ENCODE results near the gene IMMP2L.
"Not testable (repeated sequence)": the region's sequence is repeated elsewhere in the genome, so short reads cannot be mapped to it uniquely, and the experiment has no call there.

IMMP2L gene

GRCh38 chr7:111339006-111339405 is 223.3 kb downstream of the IMMP2L start:
- no peak for DNase-seq (ENCODE audit: low read depth)

- DNase-seq (ENCODE audit: low read depth): no peak
Observed at GRCh38 chr7:111333010-111333409, 229.3 kb downstream of the IMMP2L start.

GRCh38 chr7:111330235-111330523 is 232.1 kb downstream of the IMMP2L start:
- DNase-seq (ENCODE audit: low read depth): no peak

DNA sequence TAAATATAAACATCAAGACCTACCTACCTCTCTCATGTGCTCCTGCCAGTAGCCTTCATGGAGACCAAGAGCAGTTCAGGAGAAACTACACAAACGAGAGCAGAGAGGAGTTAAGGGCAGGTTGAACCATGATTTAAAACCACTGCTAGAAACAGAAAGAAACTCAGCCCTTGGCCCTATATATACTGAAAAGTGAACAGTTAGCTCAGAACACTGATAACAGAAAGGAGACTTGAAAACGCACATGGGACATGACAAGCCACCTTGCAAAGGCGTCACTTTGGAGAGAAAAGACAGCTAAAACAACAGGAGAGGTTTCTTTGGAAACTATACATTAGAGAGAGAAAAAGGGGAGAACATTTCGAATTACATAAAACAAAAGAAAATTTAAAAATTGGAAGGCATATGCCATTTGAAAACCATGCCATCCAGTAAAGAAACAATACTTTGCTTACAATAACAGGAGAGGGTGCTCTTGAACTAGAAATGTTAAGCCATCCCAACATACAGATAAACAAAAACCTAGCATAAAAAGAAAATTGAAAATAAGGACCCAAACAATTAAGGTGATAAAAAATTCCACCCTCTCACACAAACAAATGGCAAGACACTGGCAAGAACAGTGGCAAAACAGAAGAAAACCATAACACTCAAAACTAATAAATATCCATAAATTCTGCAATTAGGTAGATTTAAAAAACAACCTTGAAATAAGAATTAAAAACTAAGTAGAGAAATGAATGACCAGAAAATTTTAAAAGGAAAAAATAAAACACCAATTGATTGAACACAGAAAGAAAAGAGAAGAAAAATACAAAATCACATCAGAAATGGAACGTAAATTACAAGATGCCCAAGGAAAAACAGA is 232.7 kb downstream of the IMMP2L start:
- DNase-seq (ENCODE audit: low read depth): no peak

DNA sequence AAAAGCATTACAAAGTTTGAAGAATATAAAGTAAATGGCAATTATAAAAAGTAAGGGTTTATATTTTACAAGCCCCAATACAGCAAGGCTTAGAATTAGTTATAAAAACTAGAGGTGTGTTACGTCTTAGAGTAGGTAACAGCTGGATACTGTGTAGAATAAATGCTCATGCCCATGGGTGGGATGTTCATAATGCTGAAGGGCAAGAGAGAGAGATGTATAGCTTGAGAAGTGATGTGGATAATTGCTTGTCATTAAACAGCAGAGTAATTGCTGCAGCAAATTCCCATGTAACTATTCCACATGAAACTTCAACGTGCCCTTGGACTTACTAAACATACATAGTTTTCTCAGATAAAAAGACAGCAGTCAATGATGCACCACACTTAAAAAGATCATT is 233.8 kb downstream of the IMMP2L start:
- no peak for DNase-seq (ENCODE audit: low read depth)

GRCh38 chr7:111324776-111325175 is 237.5 kb downstream of the IMMP2L start:
- no peak for DNase-seq (ENCODE audit: low read depth)

DNA sequence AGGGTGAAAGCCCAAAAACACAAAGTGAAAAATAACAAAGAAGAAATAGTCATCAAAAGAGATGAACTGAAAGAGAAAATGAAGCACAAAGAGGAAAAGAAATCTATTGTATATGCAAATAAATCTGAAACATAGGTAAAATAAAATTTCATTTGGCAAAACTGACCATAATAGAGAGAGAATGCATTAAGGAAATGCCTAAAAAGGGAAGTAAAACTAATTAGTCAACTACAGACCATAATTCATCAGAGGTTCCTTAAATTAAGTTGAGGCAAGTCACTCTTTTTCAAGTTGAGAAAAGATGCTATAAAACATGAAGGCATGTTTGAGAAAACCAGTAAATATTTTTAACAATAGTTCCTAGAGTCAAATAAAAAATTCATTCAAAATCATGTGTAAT is 238.1 kb downstream of the IMMP2L start:
- DNase-seq (ENCODE audit: low read depth): no peak

DNA sequence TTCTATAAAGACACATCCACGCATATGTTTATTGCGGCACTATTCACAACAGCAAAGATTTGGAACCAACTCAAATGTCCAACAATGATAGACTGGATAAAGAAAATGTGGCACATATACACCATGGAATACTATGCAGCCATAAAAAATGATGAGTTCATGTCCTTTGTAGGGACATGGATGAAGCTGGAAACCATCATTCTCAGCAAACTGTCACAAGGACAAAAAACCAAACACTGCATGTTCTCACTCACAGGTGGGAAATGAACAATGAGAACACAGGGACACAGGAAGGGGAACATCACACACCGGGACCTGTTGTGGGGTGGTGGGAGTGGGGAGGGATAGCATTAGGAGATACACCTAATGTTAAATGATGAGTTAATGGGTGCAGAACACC is 238.6 kb downstream of the IMMP2L start:
- DNase-seq (ENCODE audit: low read depth): not testable (repeated sequence)

- DNase-seq (ENCODE audit: low read depth): no peak
Observed at GRCh38 chr7:111320133-111320532, 242.2 kb downstream of the IMMP2L start.

DNA sequence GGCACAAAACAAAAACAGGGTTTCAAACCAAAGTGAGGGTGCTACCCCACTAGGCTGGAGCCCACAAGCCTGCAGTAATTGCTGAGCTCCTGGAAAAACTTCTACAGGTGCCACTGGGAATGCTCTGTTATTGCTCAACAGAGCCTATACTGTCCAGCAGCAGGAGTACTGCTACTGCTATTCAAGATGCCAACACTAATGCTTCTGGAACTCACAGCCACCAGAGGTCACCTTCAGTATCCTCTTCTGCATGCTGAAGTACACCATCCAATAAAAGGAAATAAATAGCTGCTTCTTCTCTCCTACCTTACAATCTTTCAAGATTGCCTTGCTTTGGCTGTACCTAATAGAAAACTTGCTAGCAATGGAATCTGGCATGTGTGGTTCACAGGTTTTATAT is 249.3 kb downstream of the IMMP2L start:
- no peak for DNase-seq (ENCODE audit: low read depth)

DNA sequence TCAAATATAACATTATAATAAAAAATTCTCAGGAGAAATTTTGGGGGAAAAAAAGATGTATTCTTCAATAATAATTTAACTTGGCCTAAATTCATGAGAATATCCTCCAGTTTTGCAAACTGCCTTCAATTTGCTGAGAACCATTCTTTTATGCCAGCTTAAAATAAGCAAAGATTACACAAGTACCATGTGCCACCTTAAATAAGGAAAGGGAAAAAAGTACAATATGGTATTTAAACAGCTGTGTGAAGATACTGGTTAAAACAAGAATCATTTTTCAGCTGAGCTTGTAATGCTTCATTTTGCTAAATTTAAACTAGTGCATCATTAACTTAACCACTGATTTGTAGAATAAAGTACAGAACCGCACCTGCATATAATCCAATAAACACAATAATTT is 253.6 kb downstream of the IMMP2L start:
- no peak for DNase-seq (ENCODE audit: low read depth)

DNA sequence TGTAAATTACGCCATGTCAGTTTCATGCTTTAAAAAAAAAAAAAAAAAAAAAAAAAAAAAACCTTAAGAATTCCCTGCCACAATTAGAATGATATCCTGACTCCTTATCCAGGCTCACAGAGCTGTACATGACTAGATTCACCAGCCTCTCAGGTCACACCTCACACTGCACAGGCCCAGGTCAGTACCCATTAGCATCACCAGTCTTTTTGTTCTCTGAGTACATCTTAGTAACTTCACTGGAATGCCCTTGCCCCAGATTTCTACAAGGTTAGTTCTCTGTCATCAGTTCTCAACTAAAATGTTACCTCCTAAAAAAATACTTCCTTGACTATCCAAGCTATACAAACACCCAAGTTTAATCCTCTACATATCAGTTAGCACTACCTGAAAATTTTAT is 260.4 kb downstream of the IMMP2L start:
- DNase-seq (ENCODE audit: low read depth): no peak

- no peak for DNase-seq (ENCODE audit: low read depth)
Observed at GRCh38 chr7:111294494-111294893, 267.8 kb downstream of the IMMP2L start.

GRCh38 chr7:111292026-111292470 is 270.2 kb downstream of the IMMP2L start:
- no peak for DNase-seq (ENCODE audit: low read depth)

GRCh38 chr7:111290982-111291381 is 271.3 kb downstream of the IMMP2L start:
- no peak for DNase-seq (ENCODE audit: low read depth)

DNA sequence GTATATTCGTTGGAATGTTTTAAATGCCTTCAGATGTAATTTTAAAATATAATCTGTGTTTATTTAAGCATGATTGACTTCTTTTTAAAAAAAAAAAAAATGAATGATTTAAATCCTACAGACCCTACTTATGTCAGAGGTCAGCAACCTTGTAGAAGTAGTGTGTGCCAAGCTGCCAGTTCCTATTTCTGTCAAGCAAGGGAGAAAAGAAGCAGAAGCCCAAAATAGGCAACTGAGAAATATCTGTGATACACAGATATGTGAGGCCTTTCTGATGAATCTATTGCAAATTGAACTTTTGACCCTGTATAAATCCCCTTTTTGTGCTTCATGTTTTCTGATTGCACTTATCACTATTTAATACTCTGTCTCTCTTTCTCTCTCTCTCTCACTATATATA is 271.9 kb downstream of the IMMP2L start:
- DNase-seq (ENCODE audit: low read depth): no peak

DNA sequence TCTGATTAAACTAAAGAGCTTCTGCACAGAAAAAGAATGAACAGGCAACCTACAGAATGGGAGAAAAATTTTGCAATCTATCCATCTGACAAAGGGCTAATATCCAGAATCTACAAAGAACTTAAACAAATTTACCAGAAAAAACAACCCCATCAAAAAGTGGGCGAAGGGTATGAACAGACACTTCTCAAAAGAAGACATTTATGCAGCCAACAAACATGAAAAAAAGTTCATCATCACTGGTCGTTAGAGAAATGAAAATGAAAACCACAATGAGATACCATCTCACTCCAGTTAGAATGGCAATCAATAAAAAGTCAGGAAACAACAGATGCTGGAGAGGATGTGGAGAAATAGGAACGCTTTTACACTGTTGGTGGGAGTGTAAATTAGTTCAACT is 273.9 kb downstream of the IMMP2L start:
- DNase-seq (ENCODE audit: low read depth): not testable (repeated sequence)

GRCh38 chr7:111282626-111283025 is 279.7 kb downstream of the IMMP2L start:
- DNase-seq (ENCODE audit: low read depth): no peak

GRCh38 chr7:111274857-111275256 is 287.4 kb downstream of the IMMP2L start:
- DNase-seq (ENCODE audit: low read depth): no peak

GRCh38 chr7:111272092-111272491 is 290.2 kb downstream of the IMMP2L start:
- no peak for DNase-seq (ENCODE audit: low read depth)

- DNase-seq (ENCODE audit: low read depth): not testable (repeated sequence)
Observed at GRCh38 chr7:111270794-111271193, 291.5 kb downstream of the IMMP2L start.

- no peak for DNase-seq (ENCODE audit: low read depth)
Observed at GRCh38 chr7:111268941-111269340, 293.4 kb downstream of the IMMP2L start.

DNA sequence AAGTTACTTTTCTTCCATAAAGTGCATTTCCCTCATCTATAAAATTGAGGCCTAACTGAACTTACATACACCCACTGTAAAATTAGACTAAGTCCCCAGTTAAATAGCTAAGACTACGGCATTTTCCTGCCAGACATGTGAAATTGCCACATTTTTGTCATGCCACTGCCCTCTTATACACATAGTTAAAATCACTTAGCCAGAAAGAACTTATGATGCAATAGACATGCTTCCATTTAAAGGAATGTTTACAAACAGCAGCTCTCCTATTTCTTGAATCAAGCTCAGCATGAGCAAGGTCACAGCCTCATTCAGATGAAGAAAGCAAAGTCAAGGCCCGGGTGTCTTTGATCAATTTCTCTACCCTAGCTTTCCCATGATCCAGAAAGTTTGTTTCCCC is 295.7 kb downstream of the IMMP2L start:
- no peak for DNase-seq (ENCODE audit: low read depth)

DNA sequence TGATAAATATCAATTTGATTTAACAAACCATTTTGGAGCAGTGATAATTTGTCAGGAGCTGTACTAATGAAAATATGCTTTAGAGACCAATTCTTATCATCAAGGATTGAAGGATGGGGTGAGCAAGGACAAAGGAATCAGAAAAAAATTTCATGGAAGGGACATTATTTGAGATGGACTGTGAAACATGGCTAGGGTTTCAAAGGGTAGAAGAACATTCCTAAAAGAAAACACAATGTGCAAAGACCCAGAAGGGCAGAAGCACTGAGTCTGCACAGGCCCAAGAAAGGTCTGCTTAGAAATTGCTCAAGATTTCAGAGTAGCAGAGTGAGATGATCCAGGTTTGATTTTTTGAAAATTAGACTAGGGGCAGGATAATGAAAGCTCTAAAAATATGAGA is 296.9 kb downstream of the IMMP2L start:
- DNase-seq (ENCODE audit: low read depth): no peak
